ENCODE measurements around the gene CLCN1.

DNA sequence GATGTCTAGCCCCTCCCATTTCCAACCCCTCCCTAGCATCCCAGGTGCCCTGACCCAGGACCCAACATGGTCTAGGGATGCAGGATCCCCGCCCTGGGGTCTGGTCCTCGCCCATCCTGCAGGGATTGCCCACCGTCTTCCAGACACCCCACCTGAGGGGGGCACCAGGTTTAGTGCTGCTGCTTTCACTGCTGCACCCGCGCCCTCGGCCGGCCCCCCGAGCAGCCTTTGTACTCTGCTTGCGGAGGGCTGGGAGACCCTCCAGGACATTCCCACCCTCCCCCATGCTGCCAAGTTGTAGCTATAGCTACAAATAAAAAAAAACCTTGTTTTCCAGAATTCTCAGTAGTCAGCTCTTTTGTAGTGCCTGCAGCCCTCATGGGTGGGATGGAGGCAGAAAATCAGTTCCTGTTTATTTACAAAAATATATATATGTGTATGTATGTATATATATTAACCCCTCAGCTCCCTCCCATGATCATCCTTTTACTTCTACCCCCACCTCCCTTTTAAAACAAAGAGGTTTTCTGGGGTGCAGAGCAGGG is 74.9 kb downstream of the CLCN1 start:
- TF ChIP-seq, protein P1, sequence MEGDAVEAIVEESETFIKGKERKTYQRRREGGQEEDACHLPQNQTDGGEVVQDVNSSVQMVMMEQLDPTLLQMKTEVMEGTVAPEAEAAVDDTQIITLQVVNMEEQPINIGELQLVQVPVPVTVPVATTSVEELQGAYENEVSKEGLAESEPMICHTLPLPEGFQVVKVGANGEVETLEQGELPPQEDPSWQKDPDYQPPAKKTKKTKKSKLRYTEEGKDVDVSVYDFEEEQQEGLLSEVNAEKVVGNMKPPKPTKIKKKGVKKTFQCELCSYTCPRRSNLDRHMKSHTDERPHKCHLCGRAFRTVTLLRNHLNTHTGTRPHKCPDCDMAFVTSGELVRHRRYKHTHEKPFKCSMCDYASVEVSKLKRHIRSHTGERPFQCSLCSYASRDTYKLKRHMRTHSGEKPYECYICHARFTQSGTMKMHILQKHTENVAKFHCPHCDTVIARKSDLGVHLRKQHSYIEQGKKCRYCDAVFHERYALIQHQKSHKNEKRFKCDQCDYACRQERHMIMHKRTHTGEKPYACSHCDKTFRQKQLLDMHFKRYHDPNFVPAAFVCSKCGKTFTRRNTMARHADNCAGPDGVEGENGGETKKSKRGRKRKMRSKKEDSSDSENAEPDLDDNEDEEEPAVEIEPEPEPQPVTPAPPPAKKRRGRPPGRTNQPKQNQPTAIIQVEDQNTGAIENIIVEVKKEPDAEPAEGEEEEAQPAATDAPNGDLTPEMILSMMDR (IDR thresholded peaks at IDR 0.05), result no peak
- TF ChIP-seq EZH2 (IDR thresholded peaks at IDR 0.05), result no peak
